Thyroid gland (tissue), 4 donors: ENCODE measurements around the gene CCT2.

Source experiments
- POLR2A ChIP-seq, 2 donors: fragments of 450-650 bp; IDR thresholded peaks; one replicate each; pipeline ENCODE4 v1.6.1; 2017; ENCODE audit warnings: antibody characterized with exemption in 2 of 2, mild to moderate bottlenecking in 2 of 2, moderate library complexity in 1 of 2
- TF ChIP-seq, protein P1 (sequence below), 6 experiments: fragments of 200-600 bp in 3 of 6; fragments of 450-650 bp in 3 of 6; sonication (generic) in 3 of 6; IDR thresholded peaks; one replicate each; pipeline ENCODE4 v1.5.1; 2016 to 2019; ENCODE audit warnings: antibody characterized with exemption in 6 of 6, mild to moderate bottlenecking in 2 of 6, inconsistent platforms in 1 of 6, moderate library complexity in 1 of 6

DNA sequence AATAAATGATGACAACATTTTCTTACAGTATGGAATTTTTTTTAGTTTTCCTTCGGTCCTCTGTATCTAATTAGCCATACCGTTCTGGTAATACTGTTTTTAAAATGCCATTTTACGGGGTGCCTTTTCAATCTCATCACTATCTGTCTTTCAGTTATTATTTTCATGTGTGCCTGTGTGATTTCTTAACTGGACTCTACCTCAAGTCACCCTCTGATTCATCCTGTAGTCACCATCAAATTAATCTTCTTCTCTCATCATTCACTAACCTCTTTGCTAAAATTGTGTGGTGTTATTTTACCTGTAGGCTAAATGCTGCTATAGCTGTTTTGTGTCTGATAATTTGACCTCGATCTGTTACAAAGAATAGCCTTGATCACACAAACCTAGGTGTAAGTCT, 16.0 kb upstream of the CCT2 start:
- TF ChIP-seq, protein P1, sequence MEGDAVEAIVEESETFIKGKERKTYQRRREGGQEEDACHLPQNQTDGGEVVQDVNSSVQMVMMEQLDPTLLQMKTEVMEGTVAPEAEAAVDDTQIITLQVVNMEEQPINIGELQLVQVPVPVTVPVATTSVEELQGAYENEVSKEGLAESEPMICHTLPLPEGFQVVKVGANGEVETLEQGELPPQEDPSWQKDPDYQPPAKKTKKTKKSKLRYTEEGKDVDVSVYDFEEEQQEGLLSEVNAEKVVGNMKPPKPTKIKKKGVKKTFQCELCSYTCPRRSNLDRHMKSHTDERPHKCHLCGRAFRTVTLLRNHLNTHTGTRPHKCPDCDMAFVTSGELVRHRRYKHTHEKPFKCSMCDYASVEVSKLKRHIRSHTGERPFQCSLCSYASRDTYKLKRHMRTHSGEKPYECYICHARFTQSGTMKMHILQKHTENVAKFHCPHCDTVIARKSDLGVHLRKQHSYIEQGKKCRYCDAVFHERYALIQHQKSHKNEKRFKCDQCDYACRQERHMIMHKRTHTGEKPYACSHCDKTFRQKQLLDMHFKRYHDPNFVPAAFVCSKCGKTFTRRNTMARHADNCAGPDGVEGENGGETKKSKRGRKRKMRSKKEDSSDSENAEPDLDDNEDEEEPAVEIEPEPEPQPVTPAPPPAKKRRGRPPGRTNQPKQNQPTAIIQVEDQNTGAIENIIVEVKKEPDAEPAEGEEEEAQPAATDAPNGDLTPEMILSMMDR (IDR thresholded peaks at IDR 0.05) = no peak
- no peak for TF ChIP-seq POLR2A (IDR thresholded peaks at IDR 0.05)
